ENCODE results near the gene FBLN5. TPM values are rescaled to one million over a fixed set of nuclear protein-coding genes. Genes with fewer than 3 reads are reported as not detected.

The FBLN5 gene
- total and polyA plus RNA-seq, 8 donors = 11.5 to 34.3 (median 22.0) TPM

- 10 to 15% methylated on average over 13 of the region's 13 CpGs for WGBS, 2 donors
- intact Hi-C loops (cut with DNase I) = loop anchor here in 2 of 3 donors (10.0 kb wide), 2 partner anchors 55 to 135 kb away; no protein-coding TSS in a partner anchor
- peak overlapping the region; percentile 66 to 84 (median 76) for H3K27ac ChIP-seq
- H3K36me3 ChIP-seq = no peaks in the 10 kb centered on the region
- no peaks in the 10 kb centered on the region for H3K9me3 ChIP-seq
- peaks cover 20 to 36% (median 27%) of the 10 kb centered on the region in 3 donors for H3K4me1 ChIP-seq
- no peak overlapping the region for H3K4me3 ChIP-seq
- ATAC-seq = peak; percentile 88 to 90 (median 88)
- TF ChIP-seq CTCF (IDR thresholded peaks at IDR 0.05) = no peak
- FAIRE-seq = no peak
- no peaks in the 10 kb centered on the region for H3K27me3 ChIP-seq
- peak; percentile 88 to 96 (median 90) for DNase-seq
These were observed 57.9 kb downstream of the FBLN5 start for GRCh38 chr14:91889477-91890211.

GRCh38 chr14:91888641-91889476, 58.6 kb downstream of the FBLN5 start:
- no peaks in the 10 kb centered on the region for H3K9me3 ChIP-seq
- no peaks in the 10 kb centered on the region for H3K36me3 ChIP-seq
- H3K27ac ChIP-seq = peak overlapping the region; percentile 66 to 84 (median 76)
- intact Hi-C loops (cut with DNase I) = loop anchor here in 1 of 3 donors (10.0 kb wide), 1 partner anchor 54 kb away; no protein-coding TSS in a partner anchor
- ATAC-seq = peak in 3 of 4 donors; percentile 3 to 21 (median 4)
- H3K4me1 ChIP-seq = peaks cover 20 to 36% (median 27%) of the 10 kb centered on the region in 3 donors
- peak in 1 of 6 donors; percentile 4 for DNase-seq
- no peaks in the 10 kb centered on the region for H3K27me3 ChIP-seq
- WGBS, 2 donors = 69 to 82% methylated on average over 10 of the region's 10 CpGs
- no peak for TF ChIP-seq CTCF (IDR thresholded peaks at IDR 0.05)
- no peak overlapping the region for H3K4me3 ChIP-seq
- FAIRE-seq = no peak

GRCh38 chr14:91886961-91887360, 60.5 kb downstream of the FBLN5 start:
- no peak overlapping the region for H3K4me3 ChIP-seq
- H3K9me3 ChIP-seq = no peaks in the 10 kb centered on the region
- no peak for FAIRE-seq
- peaks cover 20 to 30% (median 27%) of the 10 kb centered on the region in 3 donors for H3K4me1 ChIP-seq
- WGBS, 2 donors = 97% methylated on average over 8 of the region's 8 CpGs
- H3K27me3 ChIP-seq = no peaks in the 10 kb centered on the region
- intact Hi-C loops (cut with DNase I) = loop anchor here in 1 of 3 donors (10.0 kb wide), 1 partner anchor 52 kb away; no protein-coding TSS in a partner anchor
- no peaks in the 10 kb centered on the region for H3K36me3 ChIP-seq
- ATAC-seq = no peak
- no peak for DNase-seq
- no peak overlapping the region for H3K27ac ChIP-seq
- TF ChIP-seq CTCF (IDR thresholded peaks at IDR 0.05) = no peak

GRCh38 chr14:91885839-91886238, 61.7 kb downstream of the FBLN5 start:
- Histone ChIP-seq H3K27me3 (no peaks in the 10 kb centered on the region), H3K36me3 (no peaks in the 10 kb centered on the region), H3K4me1 (peaks cover 20 to 27% (median 25%) of the 10 kb centered on the region in 3 donors), H3K27ac (no peak overlapping the region), H3K4me3 (no peak overlapping the region), H3K9me3 (no peaks in the 10 kb centered on the region)
- 71 to 75% methylated on average over 4 of the region's 4 CpGs for WGBS, 2 donors
- no peak for FAIRE-seq
- intact Hi-C loops (cut with DNase I) = loop anchor here in 1 of 3 donors (10.0 kb wide), 1 partner anchor 51 kb away; no protein-coding TSS in a partner anchor
- no peak for ATAC-seq
- DNase-seq = no peak
- TF ChIP-seq CTCF (IDR thresholded peaks at IDR 0.05) = no peak
